ENCODE data around the gene PANK4.

Gene PANK4

GRCh38 chr1:2515763-2516080 lies 10.7 kb downstream of the PANK4 start:
- in situ Hi-C loops (cut with HindIII; ENCODE audit: low sequenced_read_pairs) = loop anchor here (10.0 kb wide), 2 partner anchors 91 to 321 kb away; partner anchors contain the start of gene FAAP20

- in situ Hi-C loops (cut with HindIII; ENCODE audit: low sequenced_read_pairs) = loop anchor here (10.0 kb wide), 2 partner anchors 90 to 320 kb away; partner anchors contain the start of gene FAAP20
Measured at GRCh38 chr1:2514863-2515762, 11.3 kb downstream of the PANK4 start.

GRCh38 chr1:2513939-2514652 lies 12.3 kb downstream of the PANK4 start:
- in situ Hi-C loops (cut with HindIII; ENCODE audit: low sequenced_read_pairs) = loop anchor here (10.0 kb wide), 2 partner anchors 89 to 319 kb away; partner anchors contain the start of gene FAAP20

GRCh38 chr1:2512862-2513421 lies 13.5 kb downstream of the PANK4 start:
- in situ Hi-C loops (cut with HindIII; ENCODE audit: low sequenced_read_pairs) = loop anchor here (10.0 kb wide), 2 partner anchors 88 to 318 kb away; partner anchors contain the start of gene FAAP20

GRCh38 chr1:2510366-2511155 lies 15.8 kb downstream of the PANK4 start:
- in situ Hi-C loops (cut with HindIII; ENCODE audit: low sequenced_read_pairs) = loop anchor here (10.0 kb wide), 2 partner anchors 86 to 316 kb away; partner anchors contain the start of gene FAAP20

GRCh38 chr1:2509589-2509988 lies 16.8 kb downstream of the PANK4 start:
- in situ Hi-C loops (cut with HindIII; ENCODE audit: low sequenced_read_pairs) = no loop called here

GRCh38 chr1:2508751-2509150 lies 17.6 kb downstream of the PANK4 start:
- in situ Hi-C loops (cut with HindIII; ENCODE audit: low sequenced_read_pairs) = no loop called here

GRCh38 chr1:2508180-2508579 lies 18.2 kb downstream of the PANK4 start:
- in situ Hi-C loops (cut with HindIII; ENCODE audit: low sequenced_read_pairs) = no loop called here

- in situ Hi-C loops (cut with HindIII; ENCODE audit: low sequenced_read_pairs) = no loop called here
Measured at GRCh38 chr1:2507744-2508155, 18.6 kb downstream of the PANK4 start.

GRCh38 chr1:2506901-2507565 lies 19.4 kb downstream of the PANK4 start:
- in situ Hi-C loops (cut with HindIII; ENCODE audit: low sequenced_read_pairs) = no loop called here

GRCh38 chr1:2506007-2506860 lies 20.2 kb downstream of the PANK4 start:
- in situ Hi-C loops (cut with HindIII; ENCODE audit: low sequenced_read_pairs) = no loop called here

GRCh38 chr1:2505461-2505994 lies 20.9 kb downstream of the PANK4 start:
- in situ Hi-C loops (cut with HindIII; ENCODE audit: low sequenced_read_pairs) = no loop called here

GRCh38 chr1:2504949-2505272 lies 21.5 kb downstream of the PANK4 start:
- in situ Hi-C loops (cut with HindIII; ENCODE audit: low sequenced_read_pairs) = no loop called here

- in situ Hi-C loops (cut with HindIII; ENCODE audit: low sequenced_read_pairs) = no loop called here
Measured at GRCh38 chr1:2504225-2504948, 22.0 kb downstream of the PANK4 start.

GRCh38 chr1:2503554-2504224 lies 22.7 kb downstream of the PANK4 start:
- in situ Hi-C loops (cut with HindIII; ENCODE audit: low sequenced_read_pairs) = no loop called here

- in situ Hi-C loops (cut with HindIII; ENCODE audit: low sequenced_read_pairs) = no loop called here
Measured at GRCh38 chr1:2502661-2503553, 23.5 kb downstream of the PANK4 start.

- in situ Hi-C loops (cut with HindIII; ENCODE audit: low sequenced_read_pairs) = no loop called here
Measured at GRCh38 chr1:2502210-2502609, 24.2 kb downstream of the PANK4 start.

Measured in endothelial cell of hepatic sinusoid (primary cell).